HG03039 (cell line): ENCODE measurements around the gene GAD2.
"Not testable (repeated sequence)": the region's sequence is repeated elsewhere in the genome, so short reads cannot be mapped to it uniquely, and the experiment has no call there.

Experiments
- ATAC-seq: cut with Tn5 transposase; IDR thresholded peaks from one replicate; pipeline ENCODE4 v1.9.1; 2021; ENCODE audit warnings: mild to moderate bottlenecking, moderate library complexity; ENCODE audit not compliant: unreplicated experiment

The GAD2 gene

DNA sequence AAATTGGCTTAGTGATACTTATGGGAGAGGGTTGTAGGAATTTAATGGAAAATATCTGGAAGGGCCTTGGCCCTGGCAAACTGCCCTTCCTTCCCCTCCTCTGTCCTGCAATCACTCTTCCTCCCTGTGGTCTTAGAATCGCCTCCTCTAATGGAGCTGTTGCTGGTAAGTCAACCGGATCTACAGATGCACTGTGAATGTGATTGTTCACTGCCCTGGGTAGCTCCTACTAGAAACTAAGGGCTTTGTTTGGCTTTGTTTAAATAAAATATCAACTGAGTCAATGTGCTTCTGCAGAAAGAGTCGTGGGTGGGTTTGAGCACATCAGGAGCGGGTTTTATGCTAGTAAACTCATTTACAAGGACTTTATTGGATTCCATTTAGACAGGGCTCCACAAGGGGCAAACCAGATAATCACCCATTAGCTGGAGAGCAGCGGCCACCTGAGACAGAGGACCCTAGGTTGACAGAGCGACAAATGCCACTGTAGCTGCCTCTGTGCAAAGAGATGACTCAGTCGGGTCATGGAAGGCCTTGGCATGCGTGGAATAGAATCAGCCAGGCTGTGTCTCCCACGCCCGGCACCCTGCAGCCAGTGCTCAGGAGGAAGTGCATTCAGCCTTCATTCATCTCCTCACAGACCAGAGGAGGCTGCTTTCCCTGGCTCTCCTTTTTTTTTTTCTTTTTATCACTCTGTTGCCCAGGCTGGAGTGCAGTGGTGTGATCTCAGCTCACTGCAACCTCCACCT is 97.9 kb downstream of the GAD2 start:
- no peak for ATAC-seq

DNA sequence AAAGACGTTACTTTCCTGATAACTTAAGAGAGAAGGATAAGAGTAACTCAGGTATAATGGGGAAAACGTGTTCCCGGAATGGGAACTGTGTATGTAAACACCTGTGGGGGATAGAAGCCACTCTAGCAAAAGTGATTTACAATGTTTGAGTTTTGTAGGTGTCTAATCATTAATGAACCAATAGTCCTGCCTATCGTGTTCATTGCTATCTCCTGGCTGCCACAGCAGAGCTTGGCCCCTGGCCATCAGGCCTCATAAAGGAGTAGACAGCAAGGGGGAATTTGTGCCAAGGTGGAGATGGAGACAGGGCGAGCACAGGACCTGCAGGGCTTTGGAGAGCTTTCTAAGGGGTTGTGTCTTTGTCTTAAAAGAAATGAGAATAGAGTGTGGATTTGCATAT is 102.1 kb downstream of the GAD2 start:
- no peak for ATAC-seq

DNA sequence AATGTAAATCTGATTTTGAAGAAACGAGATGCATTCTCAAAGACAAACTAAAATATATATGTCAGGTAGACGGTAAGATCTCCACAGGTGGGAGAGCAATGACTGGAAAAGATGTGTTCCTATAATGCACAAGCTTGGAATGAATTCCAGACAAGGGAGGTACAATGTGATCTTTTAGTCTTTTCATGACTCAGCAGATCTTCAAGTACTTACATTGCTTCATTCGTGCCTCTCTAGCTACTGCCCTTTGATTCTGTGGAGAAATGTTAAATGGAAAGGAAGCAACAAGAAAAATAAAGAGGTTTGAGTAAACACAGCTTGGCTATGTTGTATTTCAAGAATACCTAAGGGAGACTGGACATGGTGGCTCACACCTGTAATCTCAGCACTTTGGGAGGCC is 106.6 kb downstream of the GAD2 start:
- no peak for ATAC-seq

DNA sequence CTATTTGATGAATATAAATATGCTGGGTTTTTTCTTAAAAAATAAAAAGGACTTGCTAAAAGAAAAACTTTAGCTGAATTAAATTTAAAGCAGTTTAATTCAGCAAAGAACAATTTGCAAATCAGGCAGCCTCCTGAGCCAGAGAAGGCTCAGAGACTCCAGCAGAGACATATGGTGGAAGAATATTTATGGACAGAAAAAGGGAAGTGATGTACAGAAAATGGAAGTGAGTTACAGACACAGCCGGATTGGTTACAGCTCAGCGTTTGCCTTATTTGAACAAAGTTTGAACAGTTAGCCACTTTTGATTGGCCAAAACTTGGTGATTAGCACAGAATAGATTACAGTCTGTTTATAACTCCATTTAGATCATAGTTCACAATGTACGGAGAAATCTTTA is 110.3 kb downstream of the GAD2 start:
- ATAC-seq: no peak

DNA sequence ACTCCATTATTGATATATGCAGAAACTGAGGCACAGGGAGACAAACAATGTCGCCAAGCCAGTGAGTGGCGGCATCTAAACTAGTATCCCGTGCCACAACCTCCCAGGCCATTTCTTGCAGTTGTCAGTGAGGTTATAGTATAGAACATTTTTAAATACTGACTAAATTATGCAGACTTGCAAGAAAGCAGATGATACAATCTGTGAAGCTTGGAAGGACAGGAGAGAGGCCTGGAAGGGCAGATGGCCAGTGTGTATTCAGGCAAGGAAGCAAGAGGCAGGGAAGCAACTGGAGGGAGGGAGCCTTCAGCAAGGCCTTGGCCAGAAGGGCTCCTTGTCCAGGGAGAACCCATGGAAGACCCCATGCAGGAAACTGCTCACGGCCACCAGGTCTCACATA is 111.2 kb downstream of the GAD2 start:
- no peak for ATAC-seq

DNA sequence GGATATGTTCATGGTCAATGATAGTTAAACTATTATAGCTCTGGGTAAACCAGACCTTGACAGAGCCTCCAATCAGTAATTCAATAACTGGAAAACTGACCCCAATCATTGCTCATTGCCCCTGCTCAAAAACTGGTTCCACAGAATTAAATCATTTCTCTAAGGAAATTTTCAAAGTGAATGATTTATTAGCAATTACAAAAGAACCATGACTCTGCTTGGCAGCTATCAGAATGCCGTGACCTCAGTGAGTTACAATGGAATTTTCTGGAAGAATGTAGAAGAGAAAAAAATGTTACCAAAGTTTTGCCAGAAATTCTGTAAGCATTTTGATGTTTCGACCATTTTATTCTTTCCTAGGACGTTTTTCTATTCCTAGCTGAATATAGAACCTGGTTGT is 114.8 kb downstream of the GAD2 start:
- ATAC-seq: no peak

DNA sequence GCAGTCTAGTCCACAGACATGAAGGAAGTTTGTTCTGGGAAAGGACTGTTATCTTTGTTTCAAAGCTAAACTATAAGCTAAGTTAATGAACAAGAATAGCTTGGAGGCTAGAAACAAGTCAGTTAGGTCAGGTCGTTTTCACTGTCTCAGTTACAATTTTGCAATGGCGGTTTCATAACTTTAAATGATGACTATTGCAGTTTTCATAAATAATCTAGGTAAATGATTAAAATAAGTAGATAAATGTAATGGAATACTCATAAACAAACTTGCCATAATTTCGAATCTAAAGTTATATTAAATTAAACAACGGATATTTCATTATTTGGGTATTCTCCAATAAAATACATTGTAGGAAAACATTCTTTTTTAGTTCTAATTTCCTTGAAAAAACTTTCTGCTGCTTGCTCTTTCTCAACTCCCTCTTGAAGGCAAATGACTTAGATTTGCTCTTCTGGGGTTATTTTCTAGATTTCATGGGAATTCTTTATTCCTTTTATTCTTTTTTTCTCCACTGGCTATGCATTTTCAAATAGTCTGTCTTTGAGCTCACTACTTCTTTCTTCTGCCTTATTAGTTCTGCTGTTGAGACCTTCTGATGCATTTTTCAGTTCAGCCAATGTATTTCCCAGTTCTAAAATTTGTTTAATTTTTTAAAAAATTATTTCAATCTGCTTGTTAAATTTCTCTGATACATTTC is 117.8 kb downstream of the GAD2 start:
- no peak for ATAC-seq

DNA sequence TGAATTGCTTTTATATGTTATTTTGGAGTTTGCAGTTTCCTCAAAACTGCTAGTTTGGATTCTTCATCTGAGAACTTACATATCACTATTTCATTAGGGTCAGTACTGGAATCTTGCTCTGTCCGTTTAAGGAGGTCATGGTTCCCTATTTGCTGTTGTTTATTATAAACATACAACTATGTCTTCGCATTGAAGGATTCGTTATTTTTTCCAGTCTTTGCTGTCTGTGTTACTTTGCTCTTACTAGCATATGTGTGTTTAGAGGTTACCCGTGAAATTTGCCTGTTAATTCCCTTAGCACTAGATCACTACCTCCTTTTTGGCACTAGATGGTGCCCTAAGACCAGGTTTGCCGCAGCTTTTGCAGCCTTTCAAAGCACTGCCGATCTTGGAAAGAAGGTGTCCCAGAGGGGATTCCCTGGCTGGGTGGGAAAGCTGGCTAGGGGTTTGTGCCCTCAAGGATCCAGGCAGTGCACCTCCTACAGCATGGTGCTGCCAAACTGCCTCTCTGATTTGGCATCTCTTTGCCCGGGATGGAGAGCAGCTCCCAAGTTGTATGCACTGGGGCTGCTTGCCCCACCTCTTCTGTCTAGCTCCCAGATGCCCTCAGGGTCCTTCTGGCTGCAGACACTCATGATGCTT is 118.5 kb downstream of the GAD2 start:
- ATAC-seq: peak; percentile 83

DNA sequence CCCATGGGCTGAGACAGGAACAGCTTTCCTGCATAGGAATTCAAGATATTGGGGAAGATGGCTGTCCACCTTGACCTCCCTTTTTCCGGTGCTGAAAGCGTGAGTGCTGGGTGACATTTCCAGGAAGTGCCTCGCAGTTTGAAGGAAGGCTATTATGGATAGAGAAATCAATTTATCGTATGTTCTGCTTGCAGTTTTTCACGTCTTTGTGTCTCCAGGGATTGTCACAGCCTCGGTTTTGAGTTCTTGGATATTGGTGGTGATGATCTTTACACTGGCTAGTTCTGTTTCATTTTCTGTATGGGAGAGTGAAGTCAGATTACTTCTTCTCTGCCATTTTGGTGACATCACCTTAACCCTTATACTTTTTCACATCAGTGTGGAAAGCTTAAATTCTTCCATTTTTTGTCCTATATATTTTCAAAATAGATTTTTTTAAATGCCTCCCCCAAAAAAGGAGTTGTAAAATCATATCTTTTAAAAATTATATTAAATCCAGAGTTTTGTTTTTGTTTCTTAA is 119.1 kb downstream of the GAD2 start:
- peak; percentile 47 for ATAC-seq

DNA sequence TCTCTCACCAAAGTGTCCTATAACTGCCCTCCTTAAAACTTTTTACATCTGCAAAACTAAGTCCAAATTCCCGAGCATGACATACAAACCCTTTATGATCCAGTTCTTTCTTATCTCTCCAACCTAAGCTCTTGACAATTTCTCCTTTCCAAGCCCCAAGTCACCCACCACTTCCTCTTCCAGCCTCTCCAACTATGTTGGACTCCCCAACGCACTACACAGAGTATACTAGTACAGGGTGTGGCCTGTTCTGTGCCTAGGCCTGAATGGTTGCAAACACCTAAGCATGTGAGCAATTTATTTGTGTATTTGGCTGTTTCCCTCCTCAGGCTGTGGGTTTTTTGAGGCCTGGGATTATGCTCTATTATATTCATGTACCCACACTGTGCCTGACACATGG is 120.4 kb downstream of the GAD2 start:
- ATAC-seq: no peak

DNA sequence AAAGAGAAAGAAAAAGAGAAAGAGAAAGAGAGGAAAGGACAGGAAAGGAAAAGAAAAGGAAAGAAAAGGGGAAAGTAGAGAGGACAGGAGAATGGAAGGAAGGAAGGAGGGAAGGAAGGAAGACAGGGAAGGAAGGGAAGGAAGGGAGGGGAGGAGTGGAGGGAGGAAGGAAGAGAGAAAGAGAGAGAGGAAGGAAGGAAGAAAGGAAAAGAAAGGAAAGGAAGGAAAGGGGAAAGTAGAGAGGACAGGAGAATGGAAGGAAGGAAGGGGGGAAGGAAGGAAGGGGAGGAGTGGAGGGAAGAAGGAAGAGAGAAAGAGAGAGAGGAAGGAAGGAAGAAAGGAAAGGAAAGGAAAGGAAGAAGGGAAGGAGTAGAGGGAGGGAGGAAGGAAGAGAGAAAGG is 125.1 kb downstream of the GAD2 start:
- no peak for ATAC-seq

DNA sequence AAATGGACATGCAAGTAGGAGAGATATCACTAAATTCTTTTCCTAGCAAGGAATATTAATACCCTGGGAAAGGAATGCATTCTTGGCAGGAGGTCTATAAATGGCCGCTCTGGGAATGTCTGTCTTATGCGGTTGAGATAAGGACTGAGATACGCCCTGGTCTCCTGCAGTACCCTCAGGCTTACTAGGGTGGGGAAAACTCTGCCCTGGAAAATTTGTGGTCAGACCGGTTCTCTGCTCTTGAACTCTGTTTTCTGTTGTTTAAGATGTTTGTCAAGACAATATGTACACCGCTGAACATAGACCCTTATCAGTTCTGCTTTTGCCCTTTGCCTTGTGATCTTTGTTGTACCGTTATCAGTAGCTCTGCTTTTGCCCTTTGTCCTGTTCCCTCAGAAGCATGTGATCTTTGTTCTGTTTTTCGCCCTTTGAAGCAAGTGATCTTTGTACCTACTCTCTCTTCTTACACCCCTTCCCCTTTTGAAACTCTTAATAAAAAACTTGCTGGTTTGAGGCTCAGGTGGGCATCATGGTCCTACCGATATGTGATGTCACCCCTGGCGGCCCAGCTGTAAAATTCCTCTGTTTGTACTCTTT is 132.3 kb downstream of the GAD2 start:
- not testable (repeated sequence) for ATAC-seq
